Adrenal gland (tissue), 12 donors: Measurements from ENCODE around the gene VEPH1. TPM values are rescaled to one million over a fixed set of nuclear protein-coding genes. Genes with fewer than 3 reads are reported as not detected.

Source experiments
- DNase-seq, 7 donors: peaks; one replicate each; pipeline ENCODE4 v3.0.0-alpha.2; 2019 to 2020
- H3K27ac ChIP-seq, 5 donors: fragments of 200-600 bp; sonication (generic) in 4 of 5; 1 replicate in 3 of 5; 2 replicates in 2 of 5; pipeline versions ENCODE4 v1.5.1 to v1.8.0; 2016 to 2020; ENCODE audit warnings: mild to moderate bottlenecking in 1 of 5
- H3K27me3 ChIP-seq: fragments of 200-600 bp; 2 replicates; pipeline ENCODE4 v1.8.0; 2021
- H3K36me3 ChIP-seq, 2 donors: fragments of 200-600 bp; replicated peaks in 1 of 2; 1 replicate in 1 of 2; 2 replicates in 1 of 2; pipeline versions ENCODE4 v1.5.1 to v1.8.0; 2018 to 2022
- H3K4me1 ChIP-seq, 2 donors: fragments of 200-600 bp; replicated peaks in 1 of 2; 1 replicate in 1 of 2; 2 replicates in 1 of 2; pipeline versions ENCODE4 v1.5.1 to v1.8.0; 2018 to 2021
- H3K4me3 ChIP-seq, 4 donors: fragments of 200-600 bp; sonication (generic) in 3 of 4; one replicate each; pipeline ENCODE4 v1.5.1; 2016 to 2018
- H3K9me3 ChIP-seq, 3 donors: fragments of 200-600 bp; sonication (generic) in 1 of 3; replicated peaks in 1 of 3; 1 replicate in 2 of 3; 2 replicates in 1 of 3; pipeline versions ENCODE4 v1.5.1 to v1.8.0; 2016 to 2021
- CTCF ChIP-seq, 6 experiments: fragments of 450-650 bp in 4 of 6; fragments of 200-600 bp in 2 of 6; sonication (generic) in 1 of 6; IDR thresholded peaks; 1 replicate in 5 of 6; 2 replicates in 1 of 6; pipeline versions ENCODE4 v1.5.1 to v1.8.0; 2016 to 2021; ENCODE audit warnings: antibody characterized with exemption in 6 of 6, mild to moderate bottlenecking in 2 of 6, moderate library complexity in 1 of 6
- POLR2A ChIP-seq, 2 donors: fragments of 450-650 bp; IDR thresholded peaks; one replicate each; pipeline ENCODE4 v1.6.1; 2017; ENCODE audit warnings: antibody characterized with exemption in 2 of 2, mild to moderate bottlenecking in 2 of 2, moderate library complexity in 1 of 2
- WGBS, 4 donors: extraction: QIAGEN DNeasy Blood & Tissue Kit in 2 of 4; methylation state at CpG; one replicate each; pipeline versions ENCODE4 v1.1.5 to v1.1.7; 2013 to 2017; 5-methylcytosine and 5-hydroxymethylcytosine counted together
- intact Hi-C, 2 donors: fragments of 100-400 bp; cut with DNase I; formaldehyde crosslinking; loops; one replicate each; pipeline versions ENCODE4 v1.14.1 to v1.15.0; 2022 to 2023
- polyA plus RNA-seq, 3 donors: library from polyadenylated mRNA; stranded (reverse); fragments of 200-250 nt in 2 of 3; fragments of 350-450 nt in 1 of 3; fragmentation: Illumina TruSeq in 1 of 3; extraction: RNeasy Lipid Tissue Mini Kit (QIAGEN cat#74804) in 1 of 3; gene quantifications; one replicate each; pipeline ENCODE4 v1.2.3, GENCODE V29; 2013 to 2014
- total RNA-seq, 9 donors: library from RNA; depleted of rRNA in 4 of 9; stranded (reverse); fragments of >200 nt in 4 of 9; fragments of 120-200 nt in 1 of 9; fragmentation: NEBNext Ultra II Directional in 1 of 9; extraction: Animal tissue kit (Norgen Biotek cat#: 25700) in 1 of 9; gene quantifications; one replicate each; pipeline versions ENCODE4 v1.1.0 to v1.2.4, GENCODE V29; 2013 to 2023
- donor health status: healthy with polysubstance abuse.
- donor health status: Bipolar disorder and iron deficiency.
- donor health status: DM: yes; HTN: yes; CAD: no.
- donor health status: DM: no; HTN: no; CAD: no.
- donor health status: DM: no; HTN: no; CAD: no.
- donor health status: DM: yes; HTN: yes; CAD: no.

Gene VEPH1
- total and polyA plus RNA-seq, 12 donors = 16.0 to 124 (median 55.2) TPM

- peak; percentile 68 to 87 (median 79) for DNase-seq
- intact Hi-C loops = no loop called here
- WGBS, 4 donors = 29 to 35% (median 30%) methylated on average over 5 of the region's 5 CpGs
Measured at GRCh38 chr3:157239082-157239704, 264.0 kb downstream of the VEPH1 start.

GRCh38 chr3:157238457-157238856 lies 264.8 kb downstream of the VEPH1 start:
- no peak for DNase-seq
- Histone ChIP-seq H3K9me3 (no peaks in the 10 kb centered on the region), H3K36me3 (no peaks in the 10 kb centered on the region), H3K27ac (no peak overlapping the region), H3K4me1 (no peaks in the 10 kb centered on the region), H3K27me3 (no peaks in the 10 kb centered on the region), H3K4me3 (no peak overlapping the region)
- 94 to 100% (median 96%) methylated on average over 1 of the region's 1 CpG for WGBS, 4 donors
- intact Hi-C loops = no loop called here
- TF ChIP-seq POLR2A (IDR thresholded peaks at IDR 0.05) = no peak
- no peak for TF ChIP-seq CTCF (IDR thresholded peaks at IDR 0.05)

More at GRCh38 chr3:157239082-157239704, 264.0 kb downstream of the VEPH1 start:
- H3K27ac ChIP-seq = no peak overlapping the region
- no peaks in the 10 kb centered on the region for H3K9me3 ChIP-seq
- no peak overlapping the region for H3K4me3 ChIP-seq
- H3K4me1 ChIP-seq = no peaks in the 10 kb centered on the region
- no peak for TF ChIP-seq POLR2A (IDR thresholded peaks at IDR 0.05)
- TF ChIP-seq CTCF (IDR thresholded peaks at IDR 0.05) = peak; percentile 54 to 77 (median 72)
- H3K36me3 ChIP-seq = no peaks in the 10 kb centered on the region
- no peaks in the 10 kb centered on the region for H3K27me3 ChIP-seq

- 46 to 55% (median 51%) methylated on average over 3 of the region's 3 CpGs for WGBS, 4 donors
- Histone ChIP-seq H3K4me1 (no peaks in the 10 kb centered on the region), H3K4me3 (no peak overlapping the region), H3K36me3 (no peaks in the 10 kb centered on the region), H3K9me3 (no peaks in the 10 kb centered on the region), H3K27me3 (no peaks in the 10 kb centered on the region), H3K27ac (no peak overlapping the region)
- TF ChIP-seq CTCF (IDR thresholded peaks at IDR 0.05) = no peak
- TF ChIP-seq POLR2A (IDR thresholded peaks at IDR 0.05) = no peak
- intact Hi-C loops = no loop called here
- no peak for DNase-seq
Measured at GRCh38 chr3:157237886-157238285, 265.3 kb downstream of the VEPH1 start.

- Histone ChIP-seq H3K9me3 (no peaks in the 10 kb centered on the region), H3K4me1 (no peaks in the 10 kb centered on the region), H3K27ac (no peak overlapping the region), H3K27me3 (no peaks in the 10 kb centered on the region), H3K4me3 (no peak overlapping the region), H3K36me3 (no peaks in the 10 kb centered on the region)
- TF ChIP-seq CTCF (IDR thresholded peaks at IDR 0.05) (no peak), POLR2A (IDR thresholded peaks at IDR 0.05) (no peak)
- DNase-seq = no peak
- WGBS, 4 donors = 91 to 95% (median 93%) methylated on average over 2 of the region's 2 CpGs
- intact Hi-C loops = no loop called here
Measured at GRCh38 chr3:157235291-157235690, 267.9 kb downstream of the VEPH1 start.
